WTC11 (cell line): ENCODE measurements around the gene SPATA24. TPM values are rescaled to one million over a fixed set of nuclear protein-coding genes. Genes with fewer than 3 reads are reported as not detected.

Experiments used
- ATAC-seq: fragments of 200-7000 bp; cut with Tn5 transposase; 2 replicates; pipeline ENCODE4 v1.10.0; 2021; ENCODE audit warnings: mild to moderate bottlenecking, moderate library complexity
- CTCF ChIA-PET: fragments of 300-600 bp; sonication (Branson Sonifier 250); formaldehyde crosslinking; loops from one replicate; lab custom pipeline; 2021; ENCODE audit warnings: antibody characterized with exemption; lab: Charles Lee
- POLR2A ChIA-PET: fragments of 350-600 bp; sonication (Branson Sonifier 250); formaldehyde crosslinking; loops from one replicate; lab custom pipeline; 2021; ENCODE audit warnings: antibody characterized with exemption; lab: Charles Lee
- DNase-seq: peaks from one replicate; pipeline ENCODE4 v3.0.0; 2021; ENCODE audit warnings: low spot score
- H3K27ac Mint-ChIP-seq: 2 replicates; pipeline ENCODE4 v1.8.0; 2021; ENCODE audit warnings: mixed read lengths
- H3K27me3 Mint-ChIP-seq: 2 replicates; pipeline ENCODE4 v1.8.0; 2021; ENCODE audit warnings: low read depth, mild to moderate bottlenecking, moderate library complexity, mixed read lengths
- H3K36me3 Mint-ChIP-seq: 2 replicates; pipeline ENCODE4 v1.8.0; 2021; ENCODE audit warnings: mixed read lengths
- H3K4me1 Mint-ChIP-seq: 2 replicates; pipeline ENCODE4 v1.8.0; 2022; ENCODE audit warnings: mixed read lengths
- H3K4me3 Mint-ChIP-seq: 2 replicates; pipeline ENCODE4 v1.8.0; 2021; ENCODE audit warnings: mild to moderate bottlenecking, moderate library complexity, mixed read lengths
- H3K9me3 Mint-ChIP-seq: 2 replicates; pipeline ENCODE4 v1.8.0; 2021; ENCODE audit warnings: mixed read lengths
- CREB1 ChIP-seq: sonication (generic); formaldehyde crosslinking; IDR thresholded peaks from 2 replicates; pipeline ENCODE4 v1.8.0; 2023; ENCODE audit warnings: mild to moderate bottlenecking, missing genetic modification reagents
- EMX1 ChIP-seq: fragments of 250-450 bp; sonication (Bioruptor Pico); IDR thresholded peaks from 2 replicates; pipeline ENCODE4 v1.8.0; 2021; ENCODE audit warnings: mild to moderate bottlenecking
- GABPB1 ChIP-seq: sonication (generic); formaldehyde crosslinking; IDR thresholded peaks from 2 replicates; pipeline ENCODE4 v1.8.1; 2023; ENCODE audit warnings: mild to moderate bottlenecking, missing genetic modification reagents
- JUN ChIP-seq: sonication (generic); formaldehyde crosslinking; IDR thresholded peaks from 2 replicates; pipeline ENCODE4 v1.8.0; 2023; ENCODE audit warnings: mild to moderate bottlenecking, missing genetic modification reagents
- MXD4 ChIP-seq: fragments of 250-450 bp; sonication (Bioruptor Pico); IDR thresholded peaks from 2 replicates; pipeline ENCODE4 v1.8.0; 2021; ENCODE audit warnings: mild to moderate bottlenecking, moderate library complexity, borderline replicate concordance
- PRRX2 ChIP-seq: fragments of 250-450 bp; sonication (Bioruptor Pico); IDR thresholded peaks from 2 replicates; pipeline ENCODE4 v1.8.0; 2021; ENCODE audit warnings: mild to moderate bottlenecking
- TP53 ChIP-seq: sonication (generic); formaldehyde crosslinking; IDR thresholded peaks from 2 replicates; pipeline ENCODE4 v1.8.1; 2023; ENCODE audit warnings: mild to moderate bottlenecking, missing genetic modification reagents
- total RNA-seq: library from RNA; stranded (reverse); gene quantifications from 3 replicates; pipeline ENCODE4 v1.2.3, GENCODE V29; 2021
- TF ChIP-seq, protein P1 (sequence below): fragments of 250-450 bp; sonication (Bioruptor Pico); IDR thresholded peaks from 2 replicates; pipeline ENCODE4 v1.9.0; 2021; ENCODE audit warnings: mild to moderate bottlenecking, borderline replicate concordance
- TF ChIP-seq, protein P2 (sequence below): fragments of 250-450 bp; sonication (Bioruptor Pico); conservative IDR thresholded peaks from 2 replicates; pipeline ENCODE4 v1.9.0; 2021; ENCODE audit warnings: mild to moderate bottlenecking
- TF ChIP-seq, protein P3 (sequence below): sonication (generic); formaldehyde crosslinking; IDR thresholded peaks from 2 replicates; pipeline ENCODE4 v1.8.1; 2023; ENCODE audit warnings: mild to moderate bottlenecking, missing genetic modification reagents, moderate library complexity
- TF ChIP-seq, protein P4 (sequence below): fragments of 250-450 bp; sonication (Bioruptor Pico); IDR thresholded peaks from 2 replicates; pipeline ENCODE4 v1.9.0; 2021; ENCODE audit warnings: mild to moderate bottlenecking
- TF ChIP-seq, protein P5 (sequence below): sonication (generic); formaldehyde crosslinking; IDR thresholded peaks from 2 replicates; pipeline ENCODE4 v1.8.1; 2023; ENCODE audit warnings: mild to moderate bottlenecking, missing genetic modification reagents, moderate library complexity
- TF ChIP-seq, protein P6 (sequence below): sonication (generic); formaldehyde crosslinking; IDR thresholded peaks from 2 replicates; pipeline ENCODE4 v1.8.1; 2023; ENCODE audit warnings: mild to moderate bottlenecking, missing genetic modification reagents

The SPATA24 gene
- total RNA-seq, 1 experiment from 2014 or later = 13.2 TPM

DNA sequence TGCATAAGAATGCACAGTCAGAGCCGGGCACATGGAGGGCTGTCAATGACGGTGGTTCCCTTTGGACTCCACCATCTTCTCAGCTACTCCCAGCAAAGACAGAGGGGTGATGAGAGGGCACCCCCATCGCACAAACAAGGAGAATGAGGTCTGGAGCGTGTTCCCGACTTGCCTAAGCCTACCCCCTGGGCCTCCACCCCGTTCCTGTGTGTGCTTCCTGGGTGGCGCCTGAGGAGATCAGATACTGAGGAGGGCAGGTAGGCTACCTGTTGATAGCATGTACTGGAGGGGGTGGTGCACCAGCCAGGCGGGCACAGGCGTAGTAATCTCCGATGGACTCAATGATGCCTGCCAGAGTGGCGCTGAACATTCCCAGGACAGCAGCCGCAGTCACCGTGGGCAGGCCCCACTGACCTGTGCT lies 24.9 kb downstream of the SPATA24 start:
- CTCF ChIA-PET = interaction anchor here (1.5 kb wide), 1 partner anchor 23 kb away, joined by 4 read pairs; no protein-coding TSS in a partner anchor
- ATAC-seq (no peak), DNase-seq (no peak)
- H3K36me3 Mint-ChIP-seq = peaks cover 4% of the 10 kb centered on the region
- H3K9me3 Mint-ChIP-seq = no peaks in the 10 kb centered on the region
- peak overlapping the region; percentile 76 for H3K27ac Mint-ChIP-seq
- TF ChIP-seq, protein P1, sequence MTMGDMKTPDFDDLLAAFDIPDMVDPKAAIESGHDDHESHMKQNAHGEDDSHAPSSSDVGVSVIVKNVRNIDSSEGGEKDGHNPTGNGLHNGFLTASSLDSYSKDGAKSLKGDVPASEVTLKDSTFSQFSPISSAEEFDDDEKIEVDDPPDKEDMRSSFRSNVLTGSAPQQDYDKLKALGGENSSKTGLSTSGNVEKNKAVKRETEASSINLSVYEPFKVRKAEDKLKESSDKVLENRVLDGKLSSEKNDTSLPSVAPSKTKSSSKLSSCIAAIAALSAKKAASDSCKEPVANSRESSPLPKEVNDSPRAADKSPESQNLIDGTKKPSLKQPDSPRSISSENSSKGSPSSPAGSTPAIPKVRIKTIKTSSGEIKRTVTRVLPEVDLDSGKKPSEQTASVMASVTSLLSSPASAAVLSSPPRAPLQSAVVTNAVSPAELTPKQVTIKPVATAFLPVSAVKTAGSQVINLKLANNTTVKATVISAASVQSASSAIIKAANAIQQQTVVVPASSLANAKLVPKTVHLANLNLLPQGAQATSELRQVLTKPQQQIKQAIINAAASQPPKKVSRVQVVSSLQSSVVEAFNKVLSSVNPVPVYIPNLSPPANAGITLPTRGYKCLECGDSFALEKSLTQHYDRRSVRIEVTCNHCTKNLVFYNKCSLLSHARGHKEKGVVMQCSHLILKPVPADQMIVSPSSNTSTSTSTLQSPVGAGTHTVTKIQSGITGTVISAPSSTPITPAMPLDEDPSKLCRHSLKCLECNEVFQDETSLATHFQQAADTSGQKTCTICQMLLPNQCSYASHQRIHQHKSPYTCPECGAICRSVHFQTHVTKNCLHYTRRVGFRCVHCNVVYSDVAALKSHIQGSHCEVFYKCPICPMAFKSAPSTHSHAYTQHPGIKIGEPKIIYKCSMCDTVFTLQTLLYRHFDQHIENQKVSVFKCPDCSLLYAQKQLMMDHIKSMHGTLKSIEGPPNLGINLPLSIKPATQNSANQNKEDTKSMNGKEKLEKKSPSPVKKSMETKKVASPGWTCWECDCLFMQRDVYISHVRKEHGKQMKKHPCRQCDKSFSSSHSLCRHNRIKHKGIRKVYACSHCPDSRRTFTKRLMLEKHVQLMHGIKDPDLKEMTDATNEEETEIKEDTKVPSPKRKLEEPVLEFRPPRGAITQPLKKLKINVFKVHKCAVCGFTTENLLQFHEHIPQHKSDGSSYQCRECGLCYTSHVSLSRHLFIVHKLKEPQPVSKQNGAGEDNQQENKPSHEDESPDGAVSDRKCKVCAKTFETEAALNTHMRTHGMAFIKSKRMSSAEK (CRISPR knock-in tag) = no peak
- TF ChIP-seq PRRX2 (CRISPR knock-in tag) (no peak), GABPB1 (CRISPR knock-in tag) (no peak), JUN (CRISPR knock-in tag) (no peak)
- TF ChIP-seq, protein P2, sequence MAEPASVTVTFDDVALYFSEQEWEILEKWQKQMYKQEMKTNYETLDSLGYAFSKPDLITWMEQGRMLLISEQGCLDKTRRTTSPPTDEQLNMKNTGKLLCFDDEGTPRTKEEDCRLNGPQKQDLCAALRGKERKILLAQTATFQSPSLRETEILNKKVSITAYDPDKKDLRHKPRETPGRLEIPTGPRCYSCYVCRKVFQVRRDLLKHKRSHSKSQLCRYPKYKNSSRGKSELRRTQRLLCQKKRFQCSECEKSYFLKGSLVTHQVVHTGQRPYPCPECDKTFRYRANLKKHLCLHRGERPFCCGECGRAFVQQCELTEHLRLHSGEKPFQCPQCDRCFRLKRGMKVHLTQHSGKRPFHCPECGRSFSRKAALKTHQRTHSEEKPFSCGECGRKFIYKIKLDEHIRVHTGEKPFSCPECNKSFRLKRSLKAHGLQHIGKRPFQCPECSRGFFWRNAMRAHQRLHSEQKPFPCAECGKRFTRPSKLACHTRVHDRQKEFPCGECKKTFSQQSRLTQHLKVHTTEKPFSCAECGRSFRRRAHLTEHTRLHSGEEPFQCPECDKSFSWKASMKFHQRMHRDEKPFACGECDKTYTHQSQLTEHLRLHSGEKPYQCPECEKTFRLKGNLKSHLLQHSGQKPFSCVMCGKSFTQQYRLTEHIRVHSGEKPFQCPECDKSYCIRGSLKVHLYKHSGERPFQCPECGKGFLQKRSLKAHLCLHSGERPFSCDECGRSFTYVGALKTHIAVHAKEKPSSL = no peak
- TF ChIP-seq, protein P3, sequence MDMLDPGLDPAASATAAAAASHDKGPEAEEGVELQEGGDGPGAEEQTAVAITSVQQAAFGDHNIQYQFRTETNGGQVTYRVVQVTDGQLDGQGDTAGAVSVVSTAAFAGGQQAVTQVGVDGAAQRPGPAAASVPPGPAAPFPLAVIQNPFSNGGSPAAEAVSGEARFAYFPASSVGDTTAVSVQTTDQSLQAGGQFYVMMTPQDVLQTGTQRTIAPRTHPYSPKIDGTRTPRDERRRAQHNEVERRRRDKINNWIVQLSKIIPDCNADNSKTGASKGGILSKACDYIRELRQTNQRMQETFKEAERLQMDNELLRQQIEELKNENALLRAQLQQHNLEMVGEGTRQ (CRISPR knock-in tag) = no peak
- H3K27me3 Mint-ChIP-seq = no peaks in the 10 kb centered on the region
- POLR2A ChIA-PET = interaction anchor here (0.6 kb wide), 1 partner anchor 27 kb away, joined by 3 read pairs; no protein-coding TSS in a partner anchor
- peaks cover 15% of the 10 kb centered on the region for H3K4me1 Mint-ChIP-seq
- no peak overlapping the region for H3K4me3 Mint-ChIP-seq

DNA sequence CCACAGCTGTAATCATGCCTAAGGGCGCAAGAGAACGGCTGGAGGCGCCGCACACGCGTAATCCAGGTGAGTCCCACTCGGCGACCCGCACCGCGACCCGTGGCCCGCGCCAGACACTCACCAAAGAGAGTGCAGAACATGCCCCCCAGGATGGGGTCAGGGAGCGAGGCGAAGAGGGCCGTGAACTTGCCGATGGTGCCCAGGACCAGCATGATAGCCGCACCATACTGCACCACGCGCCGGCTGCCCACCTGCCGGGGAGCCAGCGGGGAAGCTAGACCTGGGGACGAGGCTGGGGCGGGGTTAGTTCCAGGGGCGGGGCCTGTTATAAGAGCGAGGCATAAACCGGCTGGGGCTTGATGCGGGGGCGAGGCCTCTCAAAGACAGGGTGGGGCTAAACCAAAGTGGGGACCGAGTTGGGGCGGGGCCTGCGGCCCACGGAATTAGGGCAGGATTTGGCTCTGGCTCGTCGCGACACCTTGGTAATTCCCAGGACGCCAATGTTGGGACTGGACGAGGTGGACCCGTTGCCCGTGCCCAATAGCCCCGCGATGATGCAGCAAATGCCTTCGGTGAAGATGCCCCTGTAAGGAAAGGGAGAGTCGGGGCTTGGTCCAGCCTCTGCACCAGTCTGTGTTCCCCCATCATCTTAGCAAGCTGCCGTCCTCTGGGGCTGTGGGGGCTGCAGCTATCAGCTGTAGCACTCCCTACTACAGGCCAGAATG lies 25.6 kb downstream of the SPATA24 start:
- Mint-ChIP-seq H3K27me3 (no peaks in the 10 kb centered on the region), H3K36me3 (peaks cover 4% of the 10 kb centered on the region), H3K4me1 (peaks cover 15% of the 10 kb centered on the region), H3K27ac (no peak overlapping the region), H3K9me3 (no peaks in the 10 kb centered on the region), H3K4me3 (peak overlapping the region; percentile 12; the same call in 1 of the 2 replicates)
- ChIA-PET CTCF (interaction anchor here (1.5 to 1.8 kb wide), 2 partner anchors 14 to 24 kb away, joined by 4 to 8 read pairs; no protein-coding TSS in a partner anchor), POLR2A (interaction anchor here (0.6 kb wide), 3 partner anchors 9 to 834 kb away, joined by 3 read pairs; no protein-coding TSS in a partner anchor)
- peak; percentile 78 for DNase-seq
- ATAC-seq = peak; percentile 85
- TF ChIP-seq TP53 (CRISPR knock-in tag) = no peak
- TF ChIP-seq, protein P2 = no peak
- TF ChIP-seq, protein P4, sequence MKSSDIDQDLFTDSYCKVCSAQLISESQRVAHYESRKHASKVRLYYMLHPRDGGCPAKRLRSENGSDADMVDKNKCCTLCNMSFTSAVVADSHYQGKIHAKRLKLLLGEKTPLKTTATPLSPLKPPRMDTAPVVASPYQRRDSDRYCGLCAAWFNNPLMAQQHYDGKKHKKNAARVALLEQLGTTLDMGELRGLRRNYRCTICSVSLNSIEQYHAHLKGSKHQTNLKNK (CRISPR knock-in tag) = no peak
- TF ChIP-seq EMX1 = no peak
- TF ChIP-seq, protein P5, sequence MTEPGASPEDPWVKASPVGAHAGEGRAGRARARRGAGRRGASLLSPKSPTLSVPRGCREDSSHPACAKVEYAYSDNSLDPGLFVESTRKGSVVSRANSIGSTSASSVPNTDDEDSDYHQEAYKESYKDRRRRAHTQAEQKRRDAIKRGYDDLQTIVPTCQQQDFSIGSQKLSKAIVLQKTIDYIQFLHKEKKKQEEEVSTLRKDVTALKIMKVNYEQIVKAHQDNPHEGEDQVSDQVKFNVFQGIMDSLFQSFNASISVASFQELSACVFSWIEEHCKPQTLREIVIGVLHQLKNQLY = no peak
- TF ChIP-seq, protein P6, sequence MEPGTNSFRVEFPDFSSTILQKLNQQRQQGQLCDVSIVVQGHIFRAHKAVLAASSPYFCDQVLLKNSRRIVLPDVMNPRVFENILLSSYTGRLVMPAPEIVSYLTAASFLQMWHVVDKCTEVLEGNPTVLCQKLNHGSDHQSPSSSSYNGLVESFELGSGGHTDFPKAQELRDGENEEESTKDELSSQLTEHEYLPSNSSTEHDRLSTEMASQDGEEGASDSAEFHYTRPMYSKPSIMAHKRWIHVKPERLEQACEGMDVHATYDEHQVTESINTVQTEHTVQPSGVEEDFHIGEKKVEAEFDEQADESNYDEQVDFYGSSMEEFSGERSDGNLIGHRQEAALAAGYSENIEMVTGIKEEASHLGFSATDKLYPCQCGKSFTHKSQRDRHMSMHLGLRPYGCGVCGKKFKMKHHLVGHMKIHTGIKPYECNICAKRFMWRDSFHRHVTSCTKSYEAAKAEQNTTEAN (CRISPR knock-in tag) = no peak
- TF ChIP-seq MXD4 (CRISPR knock-in tag) = no peak
- no peak for TF ChIP-seq CREB1 (CRISPR knock-in tag)
